Measurements from ENCODE around the gene ZNF444.

DNA sequence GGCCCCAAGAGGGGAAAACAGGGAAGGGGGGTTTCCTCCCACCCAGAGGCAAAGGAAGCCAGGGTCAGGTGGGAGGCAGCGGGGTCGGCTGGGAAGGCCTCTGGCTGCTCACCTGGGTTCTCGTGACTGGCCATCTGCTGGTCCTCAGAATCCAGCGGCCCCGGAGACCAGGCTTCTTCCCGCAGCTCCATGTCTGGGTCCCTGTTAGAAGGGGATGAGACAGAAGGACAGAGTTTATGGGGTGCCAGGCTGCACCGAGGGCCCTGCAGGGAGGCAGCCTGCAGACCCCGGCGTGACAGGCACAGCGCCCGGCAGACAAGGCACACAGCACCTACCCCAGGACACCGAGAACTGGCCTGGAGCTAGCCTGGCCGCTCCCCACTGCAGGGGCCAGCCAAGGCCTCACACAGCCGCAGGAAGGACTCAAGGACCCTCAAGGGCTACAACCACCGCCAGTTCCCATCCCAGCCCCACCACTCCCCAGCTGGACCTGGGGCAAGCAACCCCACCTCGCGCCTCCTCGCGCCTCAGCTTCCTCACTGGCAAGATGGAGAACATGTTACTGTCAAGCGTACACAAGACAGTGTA is 38.0 kb upstream of the ZNF444 start:
- TF ChIP-seq CTCF (IDR thresholded peaks at IDR 0.05 in 2 of 3, conservative IDR thresholded peaks at IDR 0.05 in 1 of 3; ENCODE audit: borderline replicate concordance in 1 of 3, insufficient read depth in 1 of 3, low read depth in 2 of 3, low read length in 2 of 3) = no peak
- no peak for TF ChIP-seq CBX3 (IDR thresholded peaks at IDR 0.05; ENCODE audit: low read depth)
- TF ChIP-seq POLR2A (IDR thresholded peaks at IDR 0.05; ENCODE audit: borderline replicate concordance, extremely low read depth, insufficient read depth, insufficient read length) = no peak
